ENCODE results near the gene PIEZO2. TPM values are rescaled to one million over a fixed set of nuclear protein-coding genes. Genes with fewer than 3 reads are reported as not detected.

Gene PIEZO2
- total RNA-seq, 1 experiment from 2014 or later: not detected

- Histone ChIP-seq H3K36me3 (ENCODE audit: insufficient read depth, low read length) (no peaks in the 10 kb centered on the region), H3K27me3 (ENCODE audit: low read length) (peaks cover 2% of the 10 kb centered on the region; the same call in 1 of the 2 replicates), H2AFZ (ENCODE audit: low read length) (no peak overlapping the region), H3K9ac (ENCODE audit: low read length) (no peak overlapping the region), H3K79me2 (ENCODE audit: low read length) (no peaks in the 10 kb centered on the region), H3K4me3 (ENCODE audit: low read length) (no peak overlapping the region), H3K4me2 (ENCODE audit: low read depth, low read length, poor library complexity, severe bottlenecking) (no peak overlapping the region), H3K4me1 (ENCODE audit: low read length) (no peaks in the 10 kb centered on the region), H3K9me3 (ENCODE audit: low read length) (peaks cover 13% of the 10 kb centered on the region), H3K27ac (ENCODE audit: low read length) (no peak overlapping the region), H4K20me1 (ENCODE audit: insufficient read depth, low read depth, low read length) (no peaks in the 10 kb centered on the region), H3K9me2 (replicated peaks; ENCODE audit: insufficient read depth, low read length) (no peaks in the 10 kb centered on the region)
- DNase-seq: no peak
Measured at GRCh38 chr18:10949655-10950054, 199.7 kb downstream of the PIEZO2 start.

DNA sequence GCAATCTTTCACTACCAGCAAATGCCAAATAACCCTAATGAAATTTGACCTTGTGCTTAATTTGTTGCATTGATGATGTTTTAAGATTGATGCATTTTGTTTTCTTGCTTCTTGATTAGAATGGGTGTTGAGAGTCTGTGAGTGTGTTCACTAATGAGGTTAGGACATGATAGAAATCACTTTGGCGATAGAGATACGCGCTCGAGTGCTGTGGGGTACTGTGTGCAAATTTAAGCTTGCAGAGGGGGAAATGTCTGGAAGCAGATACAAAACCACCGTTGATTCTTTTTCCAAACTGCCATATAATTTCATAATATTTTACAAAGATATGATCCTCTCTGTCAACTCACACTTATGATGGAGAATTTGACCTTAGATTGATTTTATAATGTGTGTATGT lies 200.9 kb downstream of the PIEZO2 start:
- H4K20me1 ChIP-seq (ENCODE audit: insufficient read depth, low read depth, low read length): no peaks in the 10 kb centered on the region
- no peaks in the 10 kb centered on the region for H3K9me2 ChIP-seq (replicated peaks; ENCODE audit: insufficient read depth, low read length)
- H3K4me2 ChIP-seq (ENCODE audit: low read depth, low read length, poor library complexity, severe bottlenecking): no peak overlapping the region
- no peak overlapping the region for H2AFZ ChIP-seq (ENCODE audit: low read length)
- no peak for DNase-seq
- no peaks in the 10 kb centered on the region for H3K79me2 ChIP-seq (ENCODE audit: low read length)
- H3K4me3 ChIP-seq (ENCODE audit: low read length): no peak overlapping the region
- peaks cover 2% of the 10 kb centered on the region; the same call in 1 of the 2 replicates for H3K27me3 ChIP-seq (ENCODE audit: low read length)
- no peaks in the 10 kb centered on the region for H3K36me3 ChIP-seq (ENCODE audit: insufficient read depth, low read length)
- no peak overlapping the region for H3K9ac ChIP-seq (ENCODE audit: low read length)
- H3K4me1 ChIP-seq (ENCODE audit: low read length): no peaks in the 10 kb centered on the region
- no peak overlapping the region for H3K27ac ChIP-seq (ENCODE audit: low read length)
- H3K9me3 ChIP-seq (ENCODE audit: low read length): peaks cover 14% of the 10 kb centered on the region

- H3K4me3 ChIP-seq (ENCODE audit: low read length): no peak overlapping the region
- no peak overlapping the region for H3K4me2 ChIP-seq (ENCODE audit: low read depth, low read length, poor library complexity, severe bottlenecking)
- peaks cover 2% of the 10 kb centered on the region; the same call in 1 of the 2 replicates for H3K27me3 ChIP-seq (ENCODE audit: low read length)
- H3K9me3 ChIP-seq (ENCODE audit: low read length): peaks cover 14% of the 10 kb centered on the region
- no peak overlapping the region for H3K9ac ChIP-seq (ENCODE audit: low read length)
- no peaks in the 10 kb centered on the region for H3K9me2 ChIP-seq (replicated peaks; ENCODE audit: insufficient read depth, low read length)
- H3K4me1 ChIP-seq (ENCODE audit: low read length): no peaks in the 10 kb centered on the region
- no peaks in the 10 kb centered on the region for H4K20me1 ChIP-seq (ENCODE audit: insufficient read depth, low read depth, low read length)
- DNase-seq: no peak
- H3K36me3 ChIP-seq (ENCODE audit: insufficient read depth, low read length): no peaks in the 10 kb centered on the region
- no peaks in the 10 kb centered on the region for H3K79me2 ChIP-seq (ENCODE audit: low read length)
- no peak overlapping the region for H2AFZ ChIP-seq (ENCODE audit: low read length)
- no peak overlapping the region for H3K27ac ChIP-seq (ENCODE audit: low read length)
Measured at GRCh38 chr18:10946058-10946457, 203.3 kb downstream of the PIEZO2 start.

GRCh38 chr18:10942998-10943397 lies 206.4 kb downstream of the PIEZO2 start:
- no peak overlapping the region for H3K4me2 ChIP-seq (ENCODE audit: low read depth, low read length, poor library complexity, severe bottlenecking)
- peaks cover 2% of the 10 kb centered on the region; the same call in 1 of the 2 replicates for H3K27me3 ChIP-seq (ENCODE audit: low read length)
- H4K20me1 ChIP-seq (ENCODE audit: insufficient read depth, low read depth, low read length): no peaks in the 10 kb centered on the region
- no peaks in the 10 kb centered on the region for H3K9me2 ChIP-seq (replicated peaks; ENCODE audit: insufficient read depth, low read length)
- H3K9me3 ChIP-seq (ENCODE audit: low read length): peaks cover 14% of the 10 kb centered on the region
- H3K4me1 ChIP-seq (ENCODE audit: low read length): no peaks in the 10 kb centered on the region
- H3K79me2 ChIP-seq (ENCODE audit: low read length): no peaks in the 10 kb centered on the region
- DNase-seq: no peak
- H3K4me3 ChIP-seq (ENCODE audit: low read length): no peak overlapping the region
- no peak overlapping the region for H3K27ac ChIP-seq (ENCODE audit: low read length)
- H2AFZ ChIP-seq (ENCODE audit: low read length): no peak overlapping the region
- no peak overlapping the region for H3K9ac ChIP-seq (ENCODE audit: low read length)
- H3K36me3 ChIP-seq (ENCODE audit: insufficient read depth, low read length): no peaks in the 10 kb centered on the region

- Histone ChIP-seq H2AFZ (ENCODE audit: low read length) (no peak overlapping the region), H4K20me1 (ENCODE audit: insufficient read depth, low read depth, low read length) (no peaks in the 10 kb centered on the region), H3K4me2 (ENCODE audit: low read depth, low read length, poor library complexity, severe bottlenecking) (no peak overlapping the region), H3K9ac (ENCODE audit: low read length) (no peak overlapping the region), H3K36me3 (ENCODE audit: insufficient read depth, low read length) (no peaks in the 10 kb centered on the region), H3K9me3 (ENCODE audit: low read length) (0 out of 2 replicates have a peak, but pooled peaks cover 3% of the 10 kb centered on the region), H3K79me2 (ENCODE audit: low read length) (no peaks in the 10 kb centered on the region), H3K9me2 (replicated peaks; ENCODE audit: insufficient read depth, low read length) (no peaks in the 10 kb centered on the region), H3K27me3 (ENCODE audit: low read length) (no peaks in the 10 kb centered on the region), H3K27ac (ENCODE audit: low read length) (no peak overlapping the region), H3K4me3 (ENCODE audit: low read length) (no peak overlapping the region), H3K4me1 (ENCODE audit: low read length) (no peaks in the 10 kb centered on the region)
- DNase-seq: no peak
Measured at GRCh38 chr18:10939822-10940221, 209.5 kb downstream of the PIEZO2 start.

DNA sequence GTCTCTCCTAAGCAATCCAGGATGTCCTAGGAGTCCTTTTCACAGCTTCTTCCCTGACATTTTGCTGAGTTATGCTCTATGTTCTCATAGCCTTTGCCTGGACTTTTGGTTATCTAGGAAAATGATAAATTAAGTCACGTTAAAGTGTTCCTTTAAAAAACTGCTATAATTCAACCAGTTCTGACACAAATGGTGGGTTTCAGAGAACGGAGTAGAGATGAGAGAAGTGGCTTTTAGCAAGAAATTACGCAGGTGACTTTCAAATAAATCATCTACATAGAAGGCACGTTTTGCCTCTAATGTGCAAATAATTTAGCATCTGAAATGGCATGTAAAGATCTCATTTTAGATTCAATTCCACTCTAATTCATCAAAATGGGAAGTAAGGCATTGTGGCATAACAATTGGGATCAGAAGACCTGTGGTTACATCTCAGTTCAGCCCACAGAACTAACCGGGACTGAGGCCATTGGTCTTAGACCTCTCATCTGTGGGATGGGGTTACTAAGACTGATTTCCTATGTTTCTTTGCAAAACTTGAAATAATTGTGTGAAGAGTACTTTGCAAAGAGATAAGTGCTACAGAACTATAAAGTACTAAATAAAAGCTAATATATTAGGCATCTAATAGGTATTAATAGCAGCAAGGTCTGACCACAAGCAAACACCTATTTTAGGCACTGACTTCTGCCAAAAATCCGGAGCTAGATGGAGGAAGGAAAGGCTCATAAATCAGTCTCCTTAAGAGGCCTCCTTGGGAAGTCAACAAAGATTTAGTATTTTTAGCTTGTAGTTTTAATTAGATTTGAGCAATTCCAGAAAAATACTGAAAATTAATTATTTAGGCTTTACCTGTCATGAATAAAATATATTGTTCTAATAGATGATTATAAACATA lies 211.4 kb downstream of the PIEZO2 start:
- Histone ChIP-seq H3K9me2 (replicated peaks; ENCODE audit: insufficient read depth, low read length) (no peaks in the 10 kb centered on the region), H3K4me3 (ENCODE audit: low read length) (no peak overlapping the region), H4K20me1 (ENCODE audit: insufficient read depth, low read depth, low read length) (no peaks in the 10 kb centered on the region), H3K9me3 (ENCODE audit: low read length) (no peaks in the 10 kb centered on the region), H3K27ac (ENCODE audit: low read length) (no peak overlapping the region), H2AFZ (ENCODE audit: low read length) (no peak overlapping the region), H3K79me2 (ENCODE audit: low read length) (no peaks in the 10 kb centered on the region), H3K36me3 (ENCODE audit: insufficient read depth, low read length) (no peaks in the 10 kb centered on the region), H3K9ac (ENCODE audit: low read length) (no peak overlapping the region), H3K27me3 (ENCODE audit: low read length) (no peaks in the 10 kb centered on the region), H3K4me2 (ENCODE audit: low read depth, low read length, poor library complexity, severe bottlenecking) (no peak overlapping the region), H3K4me1 (ENCODE audit: low read length) (no peaks in the 10 kb centered on the region)
- DNase-seq: no peak

DNA sequence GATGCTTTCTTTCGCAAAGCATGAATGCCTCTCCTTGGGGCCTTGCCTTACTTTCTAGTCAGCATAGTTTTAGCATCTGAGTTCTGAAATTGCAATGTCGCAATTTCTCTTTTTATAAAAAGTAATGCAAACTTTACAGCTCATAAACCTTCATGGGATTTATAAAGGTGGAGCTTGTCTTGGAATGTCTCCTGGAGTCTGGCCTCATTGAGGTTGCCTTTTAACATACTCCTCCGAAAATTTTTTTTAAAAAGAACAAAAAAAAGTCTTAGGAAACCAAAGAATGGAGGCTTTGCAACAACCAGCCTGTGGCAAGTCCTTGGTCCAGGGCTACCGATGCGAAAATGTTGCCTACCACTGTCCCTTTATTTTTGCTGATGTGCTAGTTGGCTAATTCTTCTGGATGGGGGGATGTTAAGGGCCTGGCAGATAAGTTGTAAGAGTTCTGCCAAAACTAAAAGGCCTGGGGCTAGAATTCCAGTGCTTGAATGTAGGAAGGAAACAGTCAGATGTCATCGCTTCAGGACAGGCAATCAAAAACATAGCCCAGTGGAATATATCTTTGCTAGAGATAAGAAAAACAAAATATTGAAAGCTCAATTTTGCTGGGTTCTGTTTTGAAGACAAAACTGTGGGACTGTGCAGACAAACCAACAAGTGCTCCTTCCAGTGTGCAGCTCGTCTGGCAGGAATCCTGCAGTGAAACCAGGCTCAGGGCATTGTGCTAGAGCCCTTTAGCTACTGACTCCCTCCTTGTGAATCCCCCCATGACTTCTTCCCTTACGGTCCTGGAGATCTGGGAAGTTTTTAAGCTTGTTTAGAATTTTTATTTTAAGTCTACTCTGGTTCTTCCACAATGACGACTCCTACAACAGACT lies 213.0 kb downstream of the PIEZO2 start:
- Histone ChIP-seq H4K20me1 (ENCODE audit: insufficient read depth, low read depth, low read length) (no peaks in the 10 kb centered on the region), H3K36me3 (ENCODE audit: insufficient read depth, low read length) (no peaks in the 10 kb centered on the region), H3K4me2 (ENCODE audit: low read depth, low read length, poor library complexity, severe bottlenecking) (no peak overlapping the region), H3K9me3 (ENCODE audit: low read length) (no peaks in the 10 kb centered on the region), H3K4me1 (ENCODE audit: low read length) (no peaks in the 10 kb centered on the region), H3K27ac (ENCODE audit: low read length) (no peak overlapping the region), H3K27me3 (ENCODE audit: low read length) (no peaks in the 10 kb centered on the region), H3K79me2 (ENCODE audit: low read length) (no peaks in the 10 kb centered on the region), H3K4me3 (ENCODE audit: low read length) (no peak overlapping the region), H3K9ac (ENCODE audit: low read length) (no peak overlapping the region), H3K9me2 (replicated peaks; ENCODE audit: insufficient read depth, low read length) (no peaks in the 10 kb centered on the region), H2AFZ (ENCODE audit: low read length) (no peak overlapping the region)
- no peak for DNase-seq

GRCh38 chr18:10935588-10935987 lies 213.8 kb downstream of the PIEZO2 start:
- Histone ChIP-seq H3K79me2 (ENCODE audit: low read length) (no peaks in the 10 kb centered on the region), H3K9me3 (ENCODE audit: low read length) (no peaks in the 10 kb centered on the region), H3K27me3 (ENCODE audit: low read length) (no peaks in the 10 kb centered on the region), H3K4me2 (ENCODE audit: low read depth, low read length, poor library complexity, severe bottlenecking) (no peak overlapping the region), H4K20me1 (ENCODE audit: insufficient read depth, low read depth, low read length) (no peaks in the 10 kb centered on the region), H3K4me3 (ENCODE audit: low read length) (no peak overlapping the region), H3K27ac (ENCODE audit: low read length) (no peak overlapping the region), H3K9ac (ENCODE audit: low read length) (no peak overlapping the region), H3K36me3 (ENCODE audit: insufficient read depth, low read length) (no peaks in the 10 kb centered on the region), H3K4me1 (ENCODE audit: low read length) (no peaks in the 10 kb centered on the region), H3K9me2 (replicated peaks; ENCODE audit: insufficient read depth, low read length) (no peaks in the 10 kb centered on the region), H2AFZ (ENCODE audit: low read length) (no peak overlapping the region)
- DNase-seq: no peak
